NCI-H446 (cell line): ENCODE data around the gene SPANXD.
"Not testable (repeated sequence)": the region's sequence is repeated elsewhere in the genome, so short reads cannot be mapped to it uniquely, and the experiment has no call there.

ENCODE experiments used
- DNase-seq, 2 experiments: peaks; one replicate each; lab custom pipeline; 2025; lab: John Stamatoyannopoulos, UW

The SPANXD gene, protein sequence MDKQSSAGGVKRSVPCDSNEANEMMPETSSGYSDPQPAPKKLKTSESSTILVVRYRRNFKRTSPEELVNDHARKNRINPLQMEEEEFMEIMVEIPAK

DNA sequence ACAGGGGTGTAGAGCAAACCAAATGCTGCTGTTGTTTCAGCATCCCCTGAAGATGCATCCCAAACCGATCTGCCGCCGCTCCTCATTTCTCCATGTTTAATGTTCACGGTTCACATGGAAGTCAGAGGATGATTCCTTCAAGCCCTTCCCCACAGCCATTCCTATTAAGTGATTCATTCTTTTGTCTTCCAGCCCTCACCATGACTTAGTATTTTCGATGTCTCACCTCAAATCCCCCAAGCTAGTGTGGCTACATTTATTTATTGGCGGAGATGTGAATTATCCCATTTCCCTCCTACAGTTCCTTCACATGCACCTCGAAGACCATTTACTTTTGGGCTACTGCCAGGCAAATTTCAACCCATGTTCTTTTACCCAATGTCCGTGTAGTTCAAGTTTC, at the start of gene SPANXD:
Gene SPANXD, minus strand, starts transcription at position 101 of the 400 bp plus-strand sequence. CDS start 334 bp downstream, outside the sequence.
- not testable (repeated sequence) for DNase-seq

DNA sequence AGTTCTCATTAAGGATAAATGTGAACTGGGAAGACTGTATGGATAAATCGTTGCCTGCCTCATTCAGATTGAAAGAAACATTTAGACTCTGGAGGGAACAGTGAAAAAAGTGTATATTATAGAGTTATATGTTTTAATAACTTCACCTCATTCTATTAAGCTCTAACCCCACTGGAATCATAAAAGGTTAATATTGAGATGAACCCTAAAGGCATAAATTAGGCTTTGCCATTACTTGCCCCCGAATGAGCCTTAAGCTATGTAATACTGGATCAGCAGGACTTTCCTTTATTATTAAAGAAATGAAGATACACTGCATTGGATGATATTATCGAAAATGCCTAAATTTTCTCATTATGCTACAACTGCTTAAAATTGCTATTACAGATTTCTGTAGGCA, 44.1 kb upstream of the SPANXD start:
- DNase-seq, result no peak

DNA sequence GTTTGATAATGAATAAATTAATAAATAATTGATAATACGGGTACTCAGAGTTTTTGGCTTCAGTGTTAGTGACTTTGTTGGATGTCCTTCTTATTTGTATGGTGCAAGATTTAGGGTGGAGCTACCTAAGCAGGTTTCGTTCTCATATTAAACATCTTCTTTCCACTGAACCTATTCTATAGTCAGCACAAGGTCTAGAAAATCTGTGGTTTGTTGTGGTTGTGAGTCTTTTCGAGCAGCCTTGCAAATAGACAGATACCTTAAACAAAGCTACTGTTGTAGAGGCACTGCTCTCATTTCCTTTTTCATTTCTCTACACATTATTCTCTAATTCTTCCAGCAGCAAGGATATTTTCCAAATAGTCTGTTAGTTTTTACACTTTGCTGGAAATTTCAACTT, 38.1 kb upstream of the SPANXD start:
- DNase-seq, result no peak

DNA sequence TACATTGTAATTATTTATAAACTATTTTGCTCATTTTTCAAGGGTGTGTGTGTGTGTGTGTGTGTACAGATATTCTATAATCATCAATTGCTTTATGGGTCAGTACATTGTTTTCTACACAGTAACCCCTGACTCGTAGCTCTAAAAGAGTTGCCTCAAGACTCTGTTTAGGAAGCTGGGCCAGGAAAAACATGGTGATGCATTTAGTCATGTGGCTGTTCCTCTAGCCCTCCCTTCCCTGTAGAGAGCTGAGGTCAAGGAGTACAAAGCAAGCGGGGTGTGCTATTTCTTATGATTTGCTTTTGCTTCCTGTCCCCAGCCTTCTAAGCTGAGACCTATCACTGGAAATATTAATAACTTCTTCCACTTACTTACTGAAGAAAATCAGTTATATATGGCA, 34.8 kb upstream of the SPANXD start:
- no peak for DNase-seq

DNA sequence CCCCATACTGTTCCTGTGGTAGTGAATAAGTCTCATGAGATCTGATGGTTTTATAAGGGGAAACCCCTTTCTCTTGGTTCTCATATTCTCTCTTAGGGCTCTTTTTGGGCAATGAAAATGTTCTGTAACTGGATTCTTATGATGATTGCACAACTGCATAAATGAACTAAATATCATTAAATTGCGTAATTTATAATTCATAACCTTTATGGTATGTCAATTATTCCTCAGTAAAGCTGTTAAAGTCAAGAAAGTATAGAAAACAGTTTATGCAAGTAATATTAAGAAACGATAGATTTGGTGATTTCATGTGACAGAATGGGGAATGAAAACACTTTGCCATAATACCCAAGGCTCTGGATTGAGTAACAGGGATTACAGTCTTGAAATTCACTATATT, 33.5 kb upstream of the SPANXD start:
- DNase-seq, result no peak

DNA sequence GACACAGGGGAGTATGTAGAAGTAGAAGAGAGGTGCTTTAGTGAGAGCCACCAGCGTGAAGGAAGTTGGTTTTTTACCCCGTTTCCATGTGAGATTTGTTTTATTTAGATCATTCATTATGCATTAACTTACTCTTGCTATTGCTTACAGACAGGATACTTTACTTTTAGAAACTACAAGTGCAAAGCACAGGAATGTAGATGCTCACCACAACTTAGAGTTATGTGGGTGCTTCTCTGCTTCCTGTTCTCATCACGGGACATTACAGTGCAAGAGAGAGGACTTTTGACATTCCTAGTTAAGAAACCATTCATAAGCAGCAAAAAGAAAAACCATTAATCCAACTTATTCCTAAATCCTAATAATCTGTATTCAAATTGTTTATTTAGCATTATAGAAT, 25.6 kb upstream of the SPANXD start:
- no peak for DNase-seq

DNA sequence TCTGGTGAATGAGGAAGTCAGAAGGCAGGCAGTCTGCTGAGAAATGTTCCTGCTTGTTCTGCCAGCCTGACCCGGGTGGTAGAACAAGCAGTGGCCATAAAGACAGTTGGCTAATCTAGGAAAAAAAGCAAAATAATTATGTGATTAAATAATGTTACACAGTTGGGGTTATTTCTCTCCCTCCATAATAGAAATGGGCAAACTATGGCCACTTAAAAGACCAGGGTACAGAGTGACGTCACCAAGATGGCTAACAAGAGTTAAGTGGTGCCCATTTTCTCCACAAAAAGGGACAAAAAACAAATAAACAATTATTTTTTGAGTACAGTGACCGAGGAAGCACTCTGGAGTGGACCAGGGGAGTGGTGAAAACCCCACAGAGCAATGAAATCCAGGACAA, 16.1 kb upstream of the SPANXD start:
- no peak for DNase-seq

DNA sequence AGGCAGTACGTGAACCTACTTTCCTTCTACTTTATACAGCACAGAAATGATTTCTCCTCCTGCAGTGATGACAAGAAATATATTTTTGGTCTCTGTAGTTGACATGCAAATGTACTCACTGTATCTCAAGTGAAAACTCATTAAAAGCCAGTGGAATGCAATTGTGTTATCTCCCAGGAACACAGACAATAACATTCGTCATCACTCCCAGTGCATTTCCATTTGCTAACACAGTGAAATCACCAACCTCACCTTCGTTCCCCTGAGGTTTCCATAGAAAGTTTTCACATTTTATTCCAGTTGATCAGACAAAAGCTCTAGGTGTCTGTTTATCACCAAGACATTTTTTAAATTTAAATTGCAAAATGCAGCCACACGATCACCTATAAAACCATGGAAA, 2.5 kb upstream of the SPANXD start:
- no peak for DNase-seq

DNA sequence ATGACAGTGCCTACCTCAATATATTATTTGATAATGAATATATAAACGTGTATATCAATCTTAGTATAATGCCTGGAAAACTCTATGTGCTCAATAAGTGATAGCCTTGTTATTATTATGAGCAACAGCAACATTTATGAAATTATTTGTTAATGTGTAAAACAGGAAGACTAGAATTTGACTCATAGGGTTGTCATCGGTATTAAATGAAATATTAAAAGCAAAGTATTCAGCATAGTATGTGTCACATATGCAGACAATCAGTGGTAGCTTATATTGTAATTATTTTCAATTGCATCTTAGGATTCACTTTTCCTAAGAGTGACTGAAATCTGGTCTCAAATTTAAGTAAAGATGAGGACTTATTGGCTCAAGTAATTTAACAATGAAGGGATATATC, 24.6 kb downstream of the SPANXD start:
- DNase-seq, result no peak

DNA sequence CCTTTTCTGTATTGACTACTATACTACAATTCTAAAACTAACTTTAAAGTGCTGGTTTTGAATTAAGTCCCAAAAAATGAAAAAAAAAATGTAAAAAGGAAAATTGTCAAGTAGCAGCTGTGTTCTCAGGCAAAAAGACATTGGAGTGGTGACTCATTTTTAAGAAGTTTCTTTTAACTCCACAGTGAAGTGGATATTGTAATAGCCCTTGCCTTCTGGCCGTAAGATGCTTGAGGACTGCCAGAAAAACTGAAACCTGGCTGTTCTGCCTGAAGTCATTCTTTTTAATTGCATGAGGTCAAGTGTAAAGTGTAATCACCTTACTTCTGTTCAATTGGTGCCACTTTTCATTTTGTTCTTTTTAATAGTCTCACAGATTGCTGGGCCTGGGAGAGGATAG, 28.9 kb downstream of the SPANXD start:
- no peak for DNase-seq

DNA sequence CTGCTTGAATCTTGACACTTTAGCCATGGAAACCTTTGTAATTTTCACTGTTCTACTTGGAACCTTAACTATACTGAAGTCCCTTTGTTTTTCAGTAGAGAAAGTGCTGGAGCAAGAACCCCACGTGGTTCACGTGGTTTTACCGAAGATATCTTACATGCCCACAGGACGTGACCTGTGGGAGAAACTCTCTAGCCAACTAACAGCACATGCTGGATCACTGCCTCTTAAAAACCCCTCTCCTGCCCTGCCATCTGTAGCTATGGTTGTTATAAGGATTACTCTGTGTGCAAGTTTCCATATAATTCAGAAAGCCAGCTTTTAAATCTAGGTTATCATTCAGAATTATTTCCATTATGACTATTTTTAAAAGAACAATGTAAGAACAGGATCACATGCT, 30.2 kb downstream of the SPANXD start:
- no peak for DNase-seq

DNA sequence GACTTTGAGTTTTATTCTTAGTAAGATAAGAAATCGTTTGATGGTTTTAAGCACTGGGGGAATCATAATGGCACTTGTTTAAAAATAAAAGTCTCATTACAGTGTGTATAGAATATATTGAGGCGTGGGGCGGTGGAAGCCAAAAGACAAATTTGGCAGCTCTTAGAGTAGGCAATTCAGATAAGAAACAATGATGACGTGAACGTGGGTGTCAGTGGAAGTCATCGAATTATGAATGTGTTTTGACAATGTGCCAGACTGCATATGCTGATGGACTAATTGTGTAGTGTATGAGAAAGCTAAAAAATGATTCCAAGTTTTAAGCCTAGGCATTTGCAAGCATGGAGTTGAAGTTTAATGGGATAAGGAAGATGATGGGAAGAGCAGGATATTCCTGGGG, 35.8 kb downstream of the SPANXD start:
- DNase-seq, result no peak

DNA sequence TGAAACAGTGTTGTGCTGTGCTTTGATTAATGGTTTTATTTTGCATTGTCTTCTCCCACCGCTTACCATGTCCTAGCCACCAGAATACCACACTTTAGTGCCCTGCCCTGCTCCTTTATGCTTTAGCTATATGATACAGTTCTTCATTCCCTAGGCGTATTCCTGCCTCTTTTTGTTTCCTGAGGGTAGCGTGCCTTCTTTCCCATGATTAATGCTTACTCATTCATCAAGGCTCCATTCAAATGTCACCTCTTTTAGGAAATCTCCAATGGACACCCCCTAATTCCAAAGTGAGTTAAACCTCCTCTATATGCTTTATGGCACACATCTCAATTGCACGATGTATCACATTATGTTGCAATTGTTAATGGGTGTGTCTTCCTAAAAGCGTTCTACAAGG, 46.3 kb downstream of the SPANXD start:
- DNase-seq, result no peak
